Liver (tissue), 9 donors: Measurements from ENCODE around the gene DNAAF1. TPM values are rescaled to one million over a fixed set of nuclear protein-coding genes. Genes with fewer than 3 reads are reported as not detected.

Experiments used
- DNase-seq: peaks from one replicate; pipeline ENCODE4 v3.0.0-alpha.2; 2017; ENCODE audit warnings: low spot score
- H3K27ac ChIP-seq, 2 donors: one replicate each; pipeline ENCODE4 v1.7.0; 2013; ENCODE audit warnings: inconsistent platforms in 2 of 2, low read length in 2 of 2, control low read depth in 1 of 2, low read depth in 1 of 2, mild to moderate bottlenecking in 1 of 2
- H3K27me3 ChIP-seq, 4 donors: one replicate each; pipeline versions ENCODE4 v1.6.1 to v1.7.0; 2013; ENCODE audit warnings: low read length in 3 of 4, inconsistent platforms in 1 of 4, mild to moderate bottlenecking in 1 of 4, moderate library complexity in 1 of 4; ENCODE audit not compliant: control insufficient read depth in 4 of 4, insufficient read depth in 4 of 4
- H3K36me3 ChIP-seq, 4 donors: one replicate each; pipeline versions ENCODE4 v1.6.1 to v1.7.0; 2013; ENCODE audit warnings: low read length in 3 of 4, mild to moderate bottlenecking in 3 of 4, low read depth in 1 of 4, moderate library complexity in 1 of 4; ENCODE audit not compliant: control insufficient read depth in 4 of 4, insufficient read depth in 3 of 4
- H3K4me1 ChIP-seq, 4 donors: one replicate each; pipeline versions ENCODE4 v1.6.1 to v1.7.0; 2013; ENCODE audit warnings: low read length in 3 of 4, mild to moderate bottlenecking in 3 of 4, moderate library complexity in 1 of 4; ENCODE audit not compliant: control insufficient read depth in 4 of 4, insufficient read depth in 4 of 4
- H3K4me3 ChIP-seq, 3 donors: one replicate each; pipeline versions ENCODE4 v1.6.1 to v1.7.0; 2013; ENCODE audit warnings: low read length in 3 of 3, control low read depth in 1 of 3, low read depth in 1 of 3, mild to moderate bottlenecking in 1 of 3
- H3K9ac ChIP-seq, 2 donors: one replicate each; pipeline ENCODE4 v1.7.0; 2013; ENCODE audit warnings: low read length in 2 of 2, mild to moderate bottlenecking in 2 of 2, moderate library complexity in 2 of 2, control low read depth in 1 of 2, low read depth in 1 of 2
- H3K9me3 ChIP-seq, 4 donors: one replicate each; pipeline versions ENCODE4 v1.6.1 to v1.7.0; 2013; ENCODE audit warnings: low read length in 3 of 4; ENCODE audit not compliant: control insufficient read depth in 4 of 4
- ATF3 ChIP-seq: IDR thresholded peaks from 2 replicates; pipeline ENCODE4 v1.6.1; 2016; ENCODE audit warnings: antibody characterized with exemption
- CTCF ChIP-seq: fragments of 150-350 bp; IDR thresholded peaks from 2 replicates; pipeline ENCODE4 v1.5.1; 2017; ENCODE audit warnings: improper control_type of control experiment, low read depth, low read length; ENCODE audit not compliant: missing input control
- EGR1 ChIP-seq, 2 donors: IDR thresholded peaks; 2 replicates each; pipeline ENCODE4 v1.6.1; 2016 to 2018; ENCODE audit warnings: antibody characterized with exemption in 2 of 2, low read depth in 2 of 2
- FOXA1 ChIP-seq: IDR thresholded peaks from 2 replicates; pipeline ENCODE4 v1.6.1; 2016; ENCODE audit warnings: antibody characterized with exemption
- FOXA2 ChIP-seq: IDR thresholded peaks from 2 replicates; pipeline ENCODE4 v1.6.1; 2016; ENCODE audit warnings: antibody characterized with exemption
- GABPA ChIP-seq, 2 donors: IDR thresholded peaks in 1 of 2; conservative IDR thresholded peaks in 1 of 2; 2 replicates each; pipeline ENCODE4 v1.6.1; 2016; ENCODE audit warnings: antibody characterized with exemption in 2 of 2, mild to moderate bottlenecking in 1 of 2, moderate library complexity in 1 of 2
- HNF4A ChIP-seq, 2 donors: conservative IDR thresholded peaks; 2 replicates each; pipeline ENCODE4 v1.6.1; 2016; ENCODE audit warnings: antibody characterized with exemption in 2 of 2, mild to moderate bottlenecking in 2 of 2
- JUND ChIP-seq, 2 donors: IDR thresholded peaks; 2 replicates each; pipeline ENCODE4 v1.6.1; 2016; ENCODE audit warnings: antibody characterized with exemption in 2 of 2
- MAX ChIP-seq: IDR thresholded peaks from 2 replicates; pipeline ENCODE4 v1.6.1; 2016; ENCODE audit warnings: antibody characterized with exemption
- NR2F2 ChIP-seq: IDR thresholded peaks from 2 replicates; pipeline ENCODE4 v1.6.1; 2016; ENCODE audit warnings: antibody characterized with exemption
- RAD21 ChIP-seq, 2 donors: IDR thresholded peaks; 2 replicates each; pipeline ENCODE4 v1.6.1; 2016; ENCODE audit warnings: antibody characterized with exemption in 2 of 2, mild to moderate bottlenecking in 2 of 2
- REST ChIP-seq: IDR thresholded peaks from 2 replicates; pipeline ENCODE4 v1.6.1; 2016; ENCODE audit warnings: antibody characterized with exemption, mild to moderate bottlenecking
- RXRA ChIP-seq, 2 donors: IDR thresholded peaks; 2 replicates each; pipeline ENCODE4 v1.6.1; 2017 to 2018; ENCODE audit warnings: antibody characterized with exemption in 2 of 2, mild to moderate bottlenecking in 1 of 2
- SP1 ChIP-seq: IDR thresholded peaks from 2 replicates; pipeline ENCODE4 v1.6.1; 2018; ENCODE audit warnings: antibody characterized with exemption, mild to moderate bottlenecking
- TAF1 ChIP-seq: conservative IDR thresholded peaks from 2 replicates; pipeline ENCODE4 v1.6.1; 2016; ENCODE audit warnings: antibody characterized with exemption, mild to moderate bottlenecking
- YY1 ChIP-seq: IDR thresholded peaks from 2 replicates; pipeline ENCODE4 v1.6.1; 2016; ENCODE audit warnings: antibody characterized with exemption, mild to moderate bottlenecking
- ZBTB33 ChIP-seq: IDR thresholded peaks from 2 replicates; pipeline ENCODE4 v1.6.1; 2016; ENCODE audit warnings: antibody characterized with exemption
- WGBS: extraction: QIAGEN DNeasy Blood & Tissue Kit; methylation state at CpG from one replicate; pipeline ENCODE4 v1.1.7; 2013; 5-methylcytosine and 5-hydroxymethylcytosine counted together
- polyA plus RNA-seq, 2 donors: library from polyadenylated mRNA; stranded (reverse) in 1 of 2; unstranded in 1 of 2; fragments of 200-250 nt in 1 of 2; fragments of >200 nt in 1 of 2; fragmentation: Nextera tagmentation in 1 of 2; extraction: Ambion mirVana in 1 of 2; gene quantifications; one replicate each; pipeline versions ENCODE4 v1.2.1 to v1.2.3, GENCODE V29; 2013 to 2015
- total RNA-seq, 2 donors: library from RNA; depleted of rRNA; stranded (reverse); fragments of >200 nt; gene quantifications; one replicate each; pipeline ENCODE4 v1.2.3, GENCODE V29; 2014
- donor health status: healthy.
- donor health status: healthy.
- donor health status: healthy.
- donor health status: healthy.
- donor health status: healthy.

The DNAAF1 gene
- total and polyA plus RNA-seq, 4 donors, result under 0.01 to 0.08 (median 0.06) TPM; not detected in 1

GRCh38 chr16:84196101-84196500 lies 51.0 kb downstream of the DNAAF1 start:
- 88% methylated on average over 16 of the region's 16 CpGs for WGBS
- Histone ChIP-seq H3K27me3 (no peaks in the 10 kb centered on the region), H3K9ac (no peak overlapping the region), H3K36me3 (no peaks in the 10 kb centered on the region), H3K4me3 (no peak overlapping the region), H3K27ac (no peak overlapping the region), H3K4me1 (no peaks in the 10 kb centered on the region), H3K9me3 (no peaks in the 10 kb centered on the region)
- no peak for DNase-seq
- TF ChIP-seq CTCF, result no peak
- no peak for TF ChIP-seq ATF3
- TF ChIP-seq HNF4A (conservative IDR thresholded peaks at IDR 0.05), result no peak
- TF ChIP-seq JUND (IDR thresholded peaks at IDR 0.05), result no peak
- TF ChIP-seq REST, result no peak
- no peak for TF ChIP-seq FOXA2
- no peak for TF ChIP-seq GABPA (IDR thresholded peaks at IDR 0.05 in 1 of 2, conservative IDR thresholded peaks at IDR 0.05 in 1 of 2)
- TF ChIP-seq NR2F2, result no peak
- no peak for TF ChIP-seq SP1
- no peak for TF ChIP-seq EGR1 (IDR thresholded peaks at IDR 0.05; ENCODE audit: low read depth in 2 of 2)
- no peak for TF ChIP-seq YY1
- no peak for TF ChIP-seq RXRA (IDR thresholded peaks at IDR 0.05)
- TF ChIP-seq TAF1, result no peak
- no peak for TF ChIP-seq MAX
- TF ChIP-seq ZBTB33, result no peak
- no peak for TF ChIP-seq RAD21 (IDR thresholded peaks at IDR 0.05)
- TF ChIP-seq FOXA1, result no peak
